ENCODE measurements around the gene DKK3.
"Not testable (repeated sequence)": the region's sequence is repeated elsewhere in the genome, so short reads cannot be mapped to it uniquely, and the experiment has no call there.

DKK3 gene

DNA sequence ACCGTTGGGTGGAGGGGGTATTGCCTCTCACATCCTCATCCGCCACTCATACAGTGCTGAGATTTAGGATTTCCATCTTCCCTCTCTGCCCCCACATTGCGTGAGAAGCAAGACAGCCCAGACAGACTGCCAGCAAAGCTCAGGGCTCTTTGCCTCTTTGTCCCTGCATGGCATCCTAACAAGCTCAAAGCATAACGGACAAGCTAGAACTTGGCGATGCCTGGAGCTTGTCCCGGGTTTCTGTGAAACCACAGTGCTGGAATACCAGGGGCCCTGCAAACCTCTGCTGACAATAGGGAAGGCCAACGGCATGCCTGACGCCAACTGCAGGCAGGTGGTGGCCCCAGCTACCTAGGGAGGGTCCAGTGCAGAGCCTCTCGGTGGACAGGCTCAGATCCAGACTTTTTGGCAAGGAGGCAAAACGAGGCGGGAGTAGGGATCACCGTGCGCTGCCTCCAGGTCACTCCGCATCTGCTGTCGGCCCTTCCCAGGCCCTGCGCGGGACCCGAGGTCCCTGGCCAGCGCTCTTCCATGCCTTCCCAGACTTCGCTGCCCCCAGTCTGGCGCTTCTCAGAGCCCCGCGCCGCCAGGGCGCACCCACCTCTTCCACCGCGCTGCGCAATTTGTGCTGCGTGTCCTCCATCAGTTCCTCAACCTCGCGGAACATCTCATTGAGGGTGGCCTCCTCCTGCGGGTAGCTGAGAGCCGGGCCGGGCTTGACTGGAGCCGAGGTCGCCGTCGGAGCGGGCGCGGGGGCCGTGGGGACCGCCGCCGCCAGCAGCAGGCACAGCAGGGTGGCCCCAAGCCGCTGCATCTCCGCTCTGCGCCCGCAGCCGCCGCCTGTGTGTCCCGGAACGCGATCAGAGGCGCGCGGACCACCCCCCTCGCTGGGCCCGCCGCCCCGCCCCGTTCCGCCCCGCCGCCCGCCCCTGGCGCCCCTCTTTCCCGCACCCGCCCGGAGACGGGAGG lies at the start of gene DKK3:
Gene DKK3, minus strand, starts transcription at position 858 of the 969 bp plus-strand sequence. Its CDS starts 44 bp downstream, at position 814.
- no peak for DNase-seq

DNA sequence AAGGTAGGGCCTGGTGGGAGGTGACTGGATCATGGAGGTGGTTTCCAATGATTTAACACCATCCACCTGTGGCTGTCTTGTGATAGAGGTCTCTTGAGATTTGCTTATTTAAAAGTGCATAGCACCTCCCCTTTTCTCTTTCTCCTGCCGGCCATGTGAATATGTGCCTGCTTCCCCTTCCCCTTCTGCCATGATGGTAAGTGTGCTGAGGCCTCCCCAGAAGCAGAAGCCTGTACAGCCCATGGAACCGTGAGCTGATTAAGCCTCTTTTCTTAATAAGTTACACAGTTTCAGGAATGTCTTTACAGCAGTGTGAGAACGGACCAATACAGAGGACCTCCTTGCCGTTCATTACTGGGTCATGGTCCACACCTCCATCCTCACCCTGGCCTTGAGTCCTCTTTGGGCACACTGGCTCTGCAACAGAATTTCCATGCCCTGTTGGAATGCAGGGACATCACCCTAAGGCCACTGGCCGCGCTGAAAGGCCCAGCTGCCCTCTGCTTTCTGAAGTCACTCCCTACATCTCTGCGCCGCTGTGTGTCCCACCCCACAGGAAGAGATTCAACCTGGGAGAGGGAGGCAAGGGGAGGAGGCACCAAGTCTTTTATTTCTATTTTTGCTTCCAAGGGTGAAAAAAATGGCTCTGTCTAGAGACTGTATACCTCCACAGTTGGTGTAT lies 49.0 kb upstream of the DKK3 start:
- no peak for DNase-seq

DNA sequence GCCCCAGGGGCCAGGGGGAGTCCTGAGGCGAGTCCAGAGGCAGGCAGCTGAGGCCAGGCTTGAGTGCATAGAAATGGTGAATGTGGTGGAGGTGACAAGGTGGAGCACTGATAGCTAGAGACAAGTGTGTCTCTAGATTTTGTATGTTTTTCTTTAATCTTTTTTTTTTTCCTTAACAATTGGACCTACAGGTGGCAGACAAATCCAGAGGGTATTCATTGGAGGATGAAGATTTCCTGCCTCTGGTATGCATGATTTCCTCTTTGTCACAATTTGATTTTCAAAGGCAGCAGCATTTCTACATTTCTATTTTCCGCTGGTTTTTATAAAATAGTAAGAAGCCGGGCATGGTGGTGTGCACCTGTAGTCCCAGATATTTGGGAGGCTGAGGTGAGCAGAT lies 47.7 kb upstream of the DKK3 start:
- no peak for DNase-seq

DNA sequence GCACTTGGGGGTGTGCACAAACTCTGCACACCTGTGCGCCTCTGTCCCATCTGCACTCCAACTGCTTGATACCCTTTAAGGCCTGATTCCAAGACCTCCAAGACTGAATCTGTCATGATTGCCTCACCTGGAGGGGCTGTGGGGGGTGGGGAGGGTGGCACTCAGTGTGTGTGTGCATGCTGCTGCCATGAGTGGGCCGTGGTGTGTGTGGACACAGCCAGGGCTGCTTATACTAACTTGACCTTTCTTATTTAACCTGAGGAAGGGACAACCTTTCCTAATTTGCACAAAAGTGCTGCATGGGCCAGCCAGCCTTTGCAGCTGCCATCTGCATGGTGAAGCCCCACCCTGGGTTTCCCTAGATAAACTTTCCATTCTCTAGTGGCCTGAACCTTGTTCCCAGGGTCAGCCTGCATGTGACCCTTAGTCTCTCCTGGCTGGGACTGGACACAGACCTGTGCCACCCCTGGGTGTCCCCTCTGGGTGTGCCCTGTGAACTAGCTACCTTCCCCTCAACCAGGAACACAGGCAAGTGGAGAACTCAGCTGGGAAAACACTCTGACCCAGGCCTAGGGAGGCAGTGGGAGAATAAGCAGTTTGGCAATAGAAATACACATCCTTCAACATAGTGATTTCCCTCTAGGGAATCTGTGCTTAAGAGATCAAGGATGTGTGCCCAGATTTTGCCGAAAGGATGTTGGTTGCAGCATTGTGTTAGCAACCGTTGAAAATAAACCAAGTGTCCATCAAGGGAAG lies 45.4 kb upstream of the DKK3 start:
- no peak for DNase-seq

DNA sequence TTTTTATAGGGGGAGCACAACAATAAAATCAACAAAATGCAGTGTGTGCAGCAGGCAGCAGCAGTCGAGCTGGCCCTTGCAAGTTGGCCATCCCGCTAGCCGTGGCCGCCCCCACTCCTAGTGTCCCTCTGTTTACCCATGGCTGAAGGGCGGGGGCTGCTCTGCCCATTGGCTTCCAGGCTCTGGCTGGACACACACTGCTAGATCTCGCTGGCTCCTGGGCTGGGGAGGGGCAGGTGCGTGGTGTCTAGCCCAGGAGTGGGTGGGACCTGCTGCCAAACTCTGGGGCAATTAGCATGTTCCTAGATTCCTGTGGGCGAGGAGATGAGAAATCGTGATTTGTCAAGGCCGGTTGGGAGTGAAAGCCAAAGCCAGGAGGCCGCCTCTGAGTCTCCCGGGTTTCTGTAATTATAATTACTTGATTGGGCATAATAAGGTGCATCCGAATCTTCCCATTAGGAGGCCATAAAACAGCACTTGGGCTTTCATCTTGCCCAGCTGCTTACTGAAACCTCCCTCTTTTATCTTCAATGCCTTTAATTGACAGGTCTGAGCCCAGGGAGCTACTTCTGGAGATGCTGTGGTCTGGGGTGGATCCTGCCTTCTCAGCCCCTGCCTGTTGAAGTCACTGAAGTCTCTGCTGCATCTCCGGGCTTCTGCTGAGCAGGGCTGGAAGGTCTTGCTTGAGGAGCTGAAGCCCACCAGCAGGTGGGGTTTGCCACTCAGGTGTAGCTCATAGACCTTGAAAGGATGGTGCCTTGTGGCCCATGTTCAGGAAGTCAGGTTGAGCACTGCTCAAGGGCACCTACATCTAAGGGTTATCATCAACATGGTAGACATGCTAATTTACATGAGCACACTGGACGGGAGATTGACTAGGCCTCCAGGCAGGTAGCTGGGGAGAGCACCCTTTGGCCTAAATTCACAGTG lies 44.5 kb upstream of the DKK3 start:
- DNase-seq: no peak

DNA sequence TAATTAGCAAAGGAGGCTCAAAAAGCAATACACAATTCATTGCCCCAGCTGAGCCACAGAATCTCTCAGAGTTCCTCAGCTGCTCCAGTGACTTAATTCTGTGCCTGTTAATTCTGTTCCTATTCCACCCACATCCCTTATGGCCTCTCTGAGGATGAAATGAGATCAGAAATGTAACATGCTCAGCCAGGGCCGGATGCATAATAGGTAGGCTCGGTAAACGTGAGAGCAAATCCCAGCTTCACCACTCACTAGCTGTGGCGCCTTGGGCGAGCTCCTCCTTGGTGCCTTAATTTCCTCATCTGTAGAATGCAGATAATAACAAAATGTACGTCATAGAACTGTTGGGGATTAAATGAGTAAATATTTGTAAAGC lies 42.8 kb upstream of the DKK3 start:
- no peak for DNase-seq

DNA sequence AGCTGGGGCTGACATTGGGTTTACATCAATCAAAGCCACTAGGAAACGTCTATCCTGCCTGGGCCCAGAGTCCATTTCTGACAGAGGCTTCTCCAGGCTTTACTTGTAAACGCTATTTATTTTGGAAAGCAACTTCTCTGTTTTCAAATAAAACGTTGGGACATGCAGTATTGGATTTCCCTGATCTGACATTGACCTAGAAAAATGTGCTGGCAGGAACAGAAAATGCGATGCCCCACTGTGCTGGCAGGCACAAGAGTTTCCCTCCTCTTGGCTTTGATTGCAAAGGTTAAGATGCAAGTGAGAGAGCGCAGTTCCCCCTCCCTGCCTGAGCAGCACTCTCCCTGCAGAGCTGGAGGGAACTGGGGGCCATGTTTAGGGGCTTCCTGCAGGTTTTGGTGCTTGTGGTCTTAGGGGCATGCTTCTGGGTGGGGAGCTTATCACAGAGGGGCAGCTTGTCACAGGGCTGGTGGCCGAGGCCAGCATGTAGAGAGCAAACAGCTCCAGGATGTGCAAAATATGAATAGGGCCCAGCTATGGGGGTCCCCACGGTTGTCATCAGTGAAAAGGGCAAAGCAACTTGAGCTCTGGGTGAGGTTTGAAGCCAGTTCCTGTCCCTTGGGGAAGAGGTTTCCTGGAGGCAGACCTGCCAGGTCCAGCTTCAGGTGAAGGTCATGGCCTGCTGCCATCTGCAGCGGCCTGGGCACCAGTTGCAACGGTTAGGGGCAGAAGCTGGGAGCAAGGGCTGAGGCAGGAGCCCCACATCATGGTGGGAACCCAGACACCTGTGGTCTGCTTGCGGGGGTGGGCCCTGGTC lies 42.3 kb upstream of the DKK3 start:
- DNase-seq: no peak

DNA sequence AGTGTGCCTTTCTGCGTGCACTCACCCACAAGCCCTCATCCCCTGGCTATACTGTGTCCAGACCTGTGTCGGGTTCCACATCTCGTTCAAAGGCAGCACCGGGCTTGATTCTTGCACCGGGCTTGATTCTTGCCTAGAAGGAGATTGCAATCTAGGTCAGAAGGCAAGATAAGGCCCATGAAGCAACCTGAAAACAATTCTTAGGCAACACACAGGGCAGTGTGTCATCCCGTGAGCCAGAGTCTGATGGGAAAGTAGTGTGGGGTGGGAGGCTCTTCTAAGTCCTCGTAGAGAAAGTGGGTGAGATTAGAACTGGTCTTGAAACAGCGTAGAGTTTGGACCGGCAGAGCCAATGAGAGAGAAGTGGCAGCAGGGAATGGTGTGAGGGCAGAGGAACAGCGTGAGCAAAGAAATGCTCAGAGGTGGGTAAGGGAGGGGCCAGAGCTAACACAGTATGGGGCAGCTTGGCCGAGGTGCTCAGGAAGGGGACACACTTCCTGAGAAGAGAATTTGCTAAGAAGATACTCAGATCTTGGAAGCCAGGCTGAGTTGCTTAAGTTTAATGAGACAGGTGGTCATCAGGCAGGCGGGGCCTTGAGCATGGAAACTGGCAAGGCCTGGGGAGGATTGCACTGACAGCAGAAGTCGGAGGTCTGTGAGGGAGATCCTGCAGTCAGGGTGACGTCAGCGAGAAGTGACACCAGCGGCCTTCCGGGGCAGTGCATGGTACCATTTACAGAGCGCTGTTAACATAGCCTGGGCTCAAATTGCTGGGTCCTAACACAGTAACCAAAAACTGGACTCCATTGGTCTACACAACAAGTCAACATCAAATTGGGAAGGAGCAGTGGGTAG lies 40.7 kb upstream of the DKK3 start:
- DNase-seq: no peak

DNA sequence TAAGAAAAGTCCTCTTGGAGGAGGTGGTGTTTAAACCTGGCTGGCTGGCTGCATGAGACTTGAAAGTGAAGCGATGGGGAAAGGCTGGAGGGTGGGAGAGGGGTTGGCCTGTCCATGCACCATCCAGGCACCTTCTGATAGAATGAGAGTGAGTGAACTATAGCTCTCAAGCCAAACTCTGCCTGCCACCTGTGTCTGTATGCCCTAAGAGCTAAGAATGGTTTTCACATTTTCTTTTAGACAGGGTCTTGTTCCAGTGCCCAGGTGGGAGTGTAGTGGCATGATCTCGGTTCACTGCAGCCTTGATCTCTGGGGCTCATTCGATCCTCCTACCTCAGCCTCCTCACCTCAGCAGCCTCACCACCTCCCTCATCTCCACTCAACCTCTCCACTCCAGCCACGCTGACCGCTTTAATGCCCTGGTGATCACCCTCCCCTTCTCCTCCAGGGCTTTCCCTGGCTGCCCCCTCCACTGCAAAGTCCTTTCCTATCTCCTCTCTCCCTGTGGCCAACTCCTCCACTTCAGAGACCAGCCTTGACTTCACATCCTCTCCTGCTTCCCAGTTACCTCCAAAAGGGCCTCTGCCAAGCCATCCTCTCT lies 38.3 kb upstream of the DKK3 start:
- DNase-seq: no peak

DNA sequence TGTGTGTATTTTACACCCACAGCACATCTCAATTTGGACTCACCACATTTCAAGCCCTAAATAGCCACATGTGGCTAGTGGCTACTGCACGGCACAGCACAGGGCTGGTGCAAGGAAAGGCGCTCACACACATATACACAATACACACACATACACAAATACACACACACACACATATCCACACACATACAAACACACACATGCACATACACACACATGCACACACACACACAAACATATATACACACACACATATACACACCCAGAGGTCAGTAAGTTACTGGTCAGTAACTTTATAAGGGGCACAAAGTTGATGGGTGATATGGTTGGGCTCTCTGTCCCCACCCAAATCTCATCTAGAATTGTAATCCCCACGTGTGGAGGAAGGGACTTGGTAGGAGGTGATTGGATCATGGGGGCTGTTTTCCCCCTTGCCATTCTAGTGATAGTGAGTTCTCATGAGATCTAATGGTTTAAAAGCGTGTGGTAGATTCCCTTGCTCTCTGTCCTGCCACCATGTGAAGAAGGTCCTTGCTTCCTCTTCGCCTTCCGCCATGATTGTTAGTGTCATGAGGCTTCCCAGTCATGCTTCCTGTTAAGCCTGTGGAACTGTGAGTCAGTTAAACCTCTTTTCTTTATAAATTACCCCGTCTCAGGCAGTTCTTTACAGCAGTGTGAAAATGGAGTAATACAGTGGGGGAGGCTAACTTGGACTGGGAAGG lies 37.6 kb upstream of the DKK3 start:
- DNase-seq: no peak

DNA sequence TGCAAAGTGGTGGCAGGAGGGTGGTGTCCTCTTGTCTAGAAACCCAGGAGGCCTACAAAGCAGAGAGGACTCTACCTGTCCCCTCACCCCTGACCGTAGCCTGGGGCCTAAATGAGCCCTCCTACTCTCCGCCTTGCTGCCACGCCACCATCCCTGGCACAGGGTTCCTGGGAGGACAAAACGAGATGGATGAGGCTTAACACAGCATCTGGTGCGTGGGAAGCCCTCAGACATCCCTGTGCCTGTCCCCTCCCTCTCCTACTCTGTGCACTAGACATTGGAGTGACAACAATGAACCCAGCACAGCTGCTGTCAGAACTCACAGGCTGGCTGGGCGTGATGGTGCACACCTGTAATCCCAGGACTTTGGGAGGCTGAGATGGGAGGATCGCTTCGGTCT lies 36.4 kb upstream of the DKK3 start:
- DNase-seq: no peak

DNA sequence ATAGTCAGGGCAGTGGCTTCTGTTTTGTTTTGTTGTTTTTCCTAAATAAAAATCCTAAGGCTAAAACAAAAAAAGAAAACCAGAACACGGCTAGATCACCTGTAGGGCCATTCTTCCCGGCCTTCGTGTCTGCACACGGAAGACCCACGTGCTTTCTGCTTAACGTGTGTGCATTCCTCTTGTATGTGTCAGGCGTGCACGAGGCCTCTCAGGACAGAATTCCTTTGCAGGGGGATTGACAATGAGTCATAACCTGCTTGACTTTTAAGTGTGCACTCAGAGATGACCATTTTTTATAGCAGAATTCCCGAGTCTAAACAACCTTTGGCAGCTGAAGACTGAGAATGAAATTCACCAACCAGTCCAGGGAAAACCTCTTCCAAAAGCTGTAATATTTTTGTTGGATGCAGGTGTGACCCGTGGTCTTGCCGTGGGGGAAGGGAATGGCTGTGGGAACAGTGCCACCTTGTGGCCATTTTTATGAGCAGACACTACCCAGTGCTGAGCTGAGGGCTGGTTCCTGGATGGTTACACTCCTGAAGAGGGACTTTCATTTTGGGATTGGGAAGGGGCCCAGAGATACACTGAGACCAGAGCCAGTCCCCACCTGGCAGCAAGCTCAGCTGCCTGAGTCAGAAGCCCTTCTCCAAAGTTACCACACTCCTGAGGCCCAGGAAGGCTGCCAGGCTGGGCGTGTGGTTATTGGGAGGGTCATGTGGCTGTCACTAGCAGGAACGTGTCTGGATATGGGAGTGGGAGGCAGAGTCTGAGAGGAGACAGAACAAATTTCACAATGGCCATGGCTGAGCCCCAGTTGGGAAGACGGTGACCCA lies 35.7 kb upstream of the DKK3 start:
- DNase-seq: peak; percentile 71

DNA sequence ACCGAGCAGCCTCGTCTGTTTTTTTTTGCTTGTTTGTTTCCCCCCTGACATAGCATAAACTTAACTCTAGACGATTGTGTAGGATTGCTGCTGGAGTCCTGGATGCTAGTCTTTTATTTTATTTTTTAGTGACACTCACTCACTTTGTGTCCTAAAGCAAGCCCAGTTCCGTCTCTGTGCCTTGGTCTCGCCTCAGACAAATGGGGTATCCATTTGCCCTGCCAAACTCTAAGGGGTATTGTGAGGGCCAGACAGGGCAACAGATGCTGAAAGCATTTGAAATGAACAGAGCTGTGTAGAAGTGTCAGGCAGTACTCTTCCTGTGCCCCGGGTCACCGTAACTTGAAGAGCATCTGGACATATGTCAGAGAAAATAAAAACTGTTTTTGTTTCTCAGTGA lies 34.8 kb upstream of the DKK3 start:
- no peak for DNase-seq

DNA sequence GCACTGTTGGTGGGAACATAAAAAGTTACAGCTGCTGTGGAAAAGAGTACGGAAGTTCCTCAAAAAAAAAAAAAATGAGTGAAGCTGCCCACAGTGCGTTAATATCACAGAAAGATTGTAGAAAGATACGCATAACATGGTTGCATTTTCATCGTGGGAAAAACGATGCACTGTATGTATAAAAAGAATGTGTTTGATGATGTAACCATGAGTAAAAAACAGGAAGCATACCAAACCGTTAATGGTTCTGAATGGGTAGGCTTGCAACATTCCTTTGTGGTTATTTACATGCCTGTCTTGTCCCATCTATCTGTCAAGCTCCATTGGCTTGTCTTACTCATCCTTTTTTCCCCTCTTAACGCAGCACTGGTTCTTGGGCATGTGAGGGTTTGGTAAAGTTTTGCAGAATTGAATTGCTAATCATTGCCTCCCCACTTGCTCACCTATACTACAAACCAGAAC lies 33.8 kb upstream of the DKK3 start:
- DNase-seq: no peak

DNA sequence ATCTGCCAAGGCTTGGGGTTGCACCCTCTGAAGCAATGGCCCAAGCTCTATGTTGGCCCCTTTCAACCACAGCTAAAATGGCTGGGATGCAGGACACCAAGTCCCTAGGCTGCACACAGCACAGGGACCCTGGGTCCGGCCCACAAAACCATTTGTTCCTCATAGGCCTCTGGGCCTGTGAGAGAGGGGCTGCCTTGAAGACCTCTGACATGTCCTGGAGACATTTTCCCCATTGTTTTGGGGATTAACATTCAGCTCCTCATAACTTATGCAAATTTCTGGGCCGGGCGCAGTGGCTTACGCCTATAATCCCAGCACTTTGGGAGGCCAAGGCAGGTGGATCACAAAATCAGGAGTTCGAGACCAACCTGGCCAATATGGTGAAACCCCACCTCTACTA lies 32.3 kb upstream of the DKK3 start:
- not testable (repeated sequence) for DNase-seq

DNA sequence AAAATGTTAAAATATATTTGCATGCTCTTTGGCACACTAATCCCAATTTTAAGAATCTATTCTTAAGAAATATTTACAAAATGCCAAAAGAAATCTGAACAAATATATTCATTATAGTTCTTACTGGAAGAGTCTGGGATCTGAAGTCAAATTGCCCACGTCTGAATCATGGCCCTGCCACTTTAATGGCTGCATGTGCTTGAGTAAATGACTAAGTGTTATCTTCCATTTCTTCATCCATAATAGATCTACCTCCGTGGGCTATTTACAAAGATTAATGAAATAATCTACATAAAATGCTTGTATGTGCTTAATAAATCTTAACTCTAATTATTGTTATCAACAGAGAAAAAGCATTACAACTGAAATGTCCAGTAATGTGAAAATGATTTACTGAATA lies 24.5 kb upstream of the DKK3 start:
- no peak for DNase-seq

DNA sequence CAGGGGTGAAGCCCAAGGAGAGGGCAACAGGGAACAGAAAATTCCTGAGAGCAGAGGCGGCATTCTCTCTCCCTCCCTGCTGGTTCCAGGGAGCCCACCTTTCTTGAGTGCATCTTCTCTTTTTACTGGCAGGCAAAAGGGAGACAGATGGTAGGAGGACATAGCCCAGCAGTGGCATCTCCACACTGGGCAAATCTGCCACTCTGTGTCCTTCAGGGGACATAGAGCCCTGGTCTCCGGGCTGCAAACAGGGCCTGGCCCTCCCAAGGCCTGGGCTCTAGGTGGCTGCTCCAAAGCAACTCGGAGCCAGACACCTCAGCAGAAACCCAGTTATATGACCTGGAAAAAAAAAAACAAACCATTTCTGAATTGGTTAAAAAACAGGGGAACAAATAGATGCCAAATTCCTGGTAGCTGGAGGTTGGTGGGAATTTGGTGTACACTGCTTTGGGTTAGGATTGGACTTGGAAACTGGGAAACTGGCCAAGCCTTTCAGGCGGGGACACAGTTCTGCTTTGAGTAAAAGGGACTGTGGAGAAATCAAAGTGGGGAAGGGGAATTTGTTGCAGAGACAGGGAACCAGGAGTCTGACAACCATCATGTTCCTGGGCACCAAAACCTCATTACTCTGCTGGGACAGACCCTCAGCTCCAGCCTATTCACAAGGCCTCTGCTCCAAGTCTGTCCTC lies 23.6 kb upstream of the DKK3 start:
- DNase-seq: no peak

All from activated CD4-positive, CD25-positive, alpha-beta regulatory T cell treated with anti-CD3 and anti-CD28 coated beads, Interleukin-2, amount 50 U/mL, for 72 hours (primary cell).